Neural progenitor cell (in vitro differentiated cells): ENCODE results near the gene MAF.

Source experiments
- CTCF ChIP-seq: fragments of 200-600 bp; sonication (generic); IDR thresholded peaks from 2 replicates; pipeline ENCODE4 v1.5.1; 2017; ENCODE audit warnings: antibody characterized with exemption, mild to moderate bottlenecking
- EZH2 ChIP-seq: fragments of 200-600 bp; sonication (generic); IDR thresholded peaks from 2 replicates; pipeline ENCODE4 v1.6.1; 2017; ENCODE audit warnings: antibody characterized with exemption, mild to moderate bottlenecking, moderate library complexity

DNA sequence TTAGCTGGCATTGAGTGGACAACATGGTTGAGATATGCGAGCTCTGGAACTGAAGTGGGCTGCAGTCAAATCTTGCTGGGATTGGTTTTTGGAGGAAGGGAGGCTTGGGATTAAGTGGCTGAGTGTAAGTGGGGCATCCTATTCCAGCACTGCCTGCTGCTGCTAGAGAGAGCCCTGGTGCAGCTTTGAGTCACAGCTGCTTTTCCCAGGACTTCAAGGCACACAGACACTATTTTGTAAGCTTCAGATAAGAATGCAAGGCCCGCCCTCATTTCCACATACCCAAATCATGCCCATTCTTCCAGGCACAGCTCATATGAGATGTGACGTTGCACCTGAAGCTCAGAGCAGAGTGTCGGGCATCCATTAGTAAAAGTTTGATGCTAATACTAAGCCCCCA, 10.2 kb upstream of the MAF start:
- TF ChIP-seq CTCF (no peak), EZH2 (no peak)
